ENCODE measurements around the gene SERPINA9. TPM values are rescaled to one million over a fixed set of nuclear protein-coding genes. Genes with fewer than 3 reads are reported as not detected.
A peak's percentile ranks its signal among the peaks of the same experiment; 100 is the strongest.

The SERPINA9 gene
- total RNA-seq, 1 experiment from 2014 or later: not detected

DNA sequence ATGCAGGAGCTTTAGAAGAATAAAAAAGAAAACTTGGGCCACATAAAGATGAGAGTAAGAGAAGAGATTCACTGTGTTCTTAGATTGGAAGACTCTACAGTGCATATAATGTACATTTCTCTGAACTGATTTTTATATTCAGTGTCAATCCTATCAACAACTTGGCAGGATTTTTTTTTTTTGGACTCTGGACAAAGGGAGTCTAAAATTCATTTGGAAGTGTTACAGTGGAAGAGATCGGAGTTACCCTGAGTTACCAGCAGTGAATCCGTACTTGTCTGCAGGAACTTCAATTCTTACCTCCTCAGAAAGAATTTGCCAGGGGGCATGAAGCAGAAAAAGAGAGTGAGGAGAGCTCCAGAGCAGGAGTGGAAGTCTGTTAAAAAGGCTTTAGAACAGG, 47.4 kb downstream of the SERPINA9 start:
- H3K4me1 ChIP-seq: no peaks in the 10 kb centered on the region
- TF ChIP-seq CTCF (IDR thresholded peaks at IDR 0.05; ENCODE audit: insufficient read depth in 1 of 2, low read depth in 1 of 2, low read length in 1 of 2, severe bottlenecking in 1 of 2, unreplicated experiment in 1 of 2): no peak
- ChIA-PET POLR2A (no interaction called here), CTCF (interaction anchor here (0.6 kb wide), 1 partner anchor 13 kb away, joined by 3 read pairs; no protein-coding TSS in a partner anchor)
- Mint-ChIP-seq H3K9me3 (ENCODE audit: unreplicated experiment) (peaks cover 6% of the 10 kb centered on the region), H3K4me3 (ENCODE audit: unreplicated experiment) (no peak overlapping the region), H3K27me3 (ENCODE audit: insufficient read depth, unreplicated experiment) (no peaks in the 10 kb centered on the region), H3K4me1 (ENCODE audit: low read depth, unreplicated experiment) (peaks cover under 1% of the 10 kb centered on the region), H3K36me3 (ENCODE audit: insufficient read depth, unreplicated experiment) (no peaks in the 10 kb centered on the region), H3K27ac (ENCODE audit: unreplicated experiment) (no peak overlapping the region)
- no peak overlapping the region for H3K4me3 ChIP-seq (ENCODE audit: low read depth, low read length)
- no peaks in the 10 kb centered on the region for H3K27me3 ChIP-seq (replicated peaks; ENCODE audit: control insufficient read depth, insufficient read depth, low read length)
- no peak for DNase-seq
- intact Hi-C loops (cut with micrococcal nuclease; ENCODE audit: unreplicated experiment): loop anchor here (10.0 kb wide), 1 partner anchor 294 kb away; no protein-coding TSS in a partner anchor
- BruUV-seq (replicated peaks): no TSS peak
- H3K9me3 ChIP-seq: no peaks in the 10 kb centered on the region
- H3K36me3 ChIP-seq (ENCODE audit: control insufficient read depth, insufficient read depth, low read length): no peaks in the 10 kb centered on the region

- intact Hi-C loops (cut with micrococcal nuclease; ENCODE audit: unreplicated experiment): loop anchor here (10.0 kb wide), 1 partner anchor 292 kb away; no protein-coding TSS in a partner anchor
Measured at GRCh38 chr14:94427016-94427613, 48.9 kb downstream of the SERPINA9 start.

DNA sequence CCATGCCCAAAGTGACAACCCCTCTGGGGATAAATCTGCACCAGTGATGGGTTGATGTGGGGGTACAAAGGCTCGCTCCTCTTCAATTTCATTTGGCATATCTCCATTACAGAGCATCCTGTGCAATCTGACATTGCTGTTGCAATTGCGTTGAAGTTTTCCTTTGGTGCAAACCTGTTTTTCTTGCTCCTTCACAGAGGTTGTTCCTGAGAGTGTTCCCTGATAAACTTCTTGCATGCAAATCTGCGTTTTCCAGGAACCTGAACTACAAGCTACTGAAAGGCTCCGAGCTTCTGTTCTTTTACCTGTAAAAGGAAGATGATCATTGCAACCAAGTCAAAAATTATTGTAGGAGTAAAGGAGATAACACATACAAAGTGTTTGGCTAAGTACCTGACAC, 49.5 kb downstream of the SERPINA9 start:
- ChIA-PET POLR2A (interaction anchor here (0.6 kb wide), 1 partner anchor 721 kb away, joined by 6 read pairs; no protein-coding TSS in a partner anchor), CTCF (interaction anchor here (1.7 kb wide), 1 partner anchor 60 kb away, joined by 5 read pairs; no protein-coding TSS in a partner anchor)
- Mint-ChIP-seq H3K27ac (ENCODE audit: unreplicated experiment) (no peak overlapping the region), H3K27me3 (ENCODE audit: insufficient read depth, unreplicated experiment) (no peaks in the 10 kb centered on the region), H3K36me3 (ENCODE audit: insufficient read depth, unreplicated experiment) (no peaks in the 10 kb centered on the region), H3K9me3 (ENCODE audit: unreplicated experiment) (peaks cover 6% of the 10 kb centered on the region), H3K4me1 (ENCODE audit: low read depth, unreplicated experiment) (peaks cover 7% of the 10 kb centered on the region), H3K4me3 (ENCODE audit: unreplicated experiment) (no peak overlapping the region)
- BruUV-seq (replicated peaks): no TSS peak
- no peaks in the 10 kb centered on the region for H3K9me3 ChIP-seq
- H3K36me3 ChIP-seq (ENCODE audit: control insufficient read depth, insufficient read depth, low read length): no peaks in the 10 kb centered on the region
- no peaks in the 10 kb centered on the region for H3K27me3 ChIP-seq (replicated peaks; ENCODE audit: control insufficient read depth, insufficient read depth, low read length)
- H3K4me3 ChIP-seq (ENCODE audit: low read depth, low read length): no peak overlapping the region
- DNase-seq: peak in 1 of 2 experiments; percentile 27
- H3K4me1 ChIP-seq: no peaks in the 10 kb centered on the region
- intact Hi-C loops (cut with micrococcal nuclease; ENCODE audit: unreplicated experiment): loop anchor here (10.0 kb wide), 1 partner anchor 292 kb away; no protein-coding TSS in a partner anchor
- no peak for TF ChIP-seq CTCF (IDR thresholded peaks at IDR 0.05; ENCODE audit: insufficient read depth in 1 of 2, low read depth in 1 of 2, low read length in 1 of 2, severe bottlenecking in 1 of 2, unreplicated experiment in 1 of 2)

More at GRCh38 chr14:94427016-94427613, 48.9 kb downstream of the SERPINA9 start:
- Mint-ChIP-seq H3K27me3 (ENCODE audit: insufficient read depth, unreplicated experiment) (no peaks in the 10 kb centered on the region), H3K36me3 (ENCODE audit: insufficient read depth, unreplicated experiment) (no peaks in the 10 kb centered on the region), H3K4me1 (ENCODE audit: low read depth, unreplicated experiment) (peaks cover 7% of the 10 kb centered on the region), H3K9me3 (ENCODE audit: unreplicated experiment) (peaks cover 6% of the 10 kb centered on the region), H3K27ac (ENCODE audit: unreplicated experiment) (no peak overlapping the region), H3K4me3 (ENCODE audit: unreplicated experiment) (no peak overlapping the region)
- TF ChIP-seq CTCF (IDR thresholded peaks at IDR 0.05; ENCODE audit: insufficient read depth in 1 of 2, low read depth in 1 of 2, low read length in 1 of 2, severe bottlenecking in 1 of 2, unreplicated experiment in 1 of 2): no peak
- ChIA-PET POLR2A (no interaction called here), CTCF (interaction anchor here (1.7 kb wide), 1 partner anchor 60 kb away, joined by 5 read pairs; no protein-coding TSS in a partner anchor)
- Histone ChIP-seq H3K36me3 (ENCODE audit: control insufficient read depth, insufficient read depth, low read length) (no peaks in the 10 kb centered on the region), H3K4me1 (no peaks in the 10 kb centered on the region), H3K27me3 (replicated peaks; ENCODE audit: control insufficient read depth, insufficient read depth, low read length) (no peaks in the 10 kb centered on the region), H3K9me3 (no peaks in the 10 kb centered on the region), H3K4me3 (ENCODE audit: low read depth, low read length) (no peak overlapping the region)
- DNase-seq: no peak
- BruUV-seq (replicated peaks): no TSS peak
